ENCODE data around the gene HECW1.

GRCh38 chr7:43568529-43568928, 456.1 kb downstream of the HECW1 start:
- TF ChIP-seq, protein P1, sequence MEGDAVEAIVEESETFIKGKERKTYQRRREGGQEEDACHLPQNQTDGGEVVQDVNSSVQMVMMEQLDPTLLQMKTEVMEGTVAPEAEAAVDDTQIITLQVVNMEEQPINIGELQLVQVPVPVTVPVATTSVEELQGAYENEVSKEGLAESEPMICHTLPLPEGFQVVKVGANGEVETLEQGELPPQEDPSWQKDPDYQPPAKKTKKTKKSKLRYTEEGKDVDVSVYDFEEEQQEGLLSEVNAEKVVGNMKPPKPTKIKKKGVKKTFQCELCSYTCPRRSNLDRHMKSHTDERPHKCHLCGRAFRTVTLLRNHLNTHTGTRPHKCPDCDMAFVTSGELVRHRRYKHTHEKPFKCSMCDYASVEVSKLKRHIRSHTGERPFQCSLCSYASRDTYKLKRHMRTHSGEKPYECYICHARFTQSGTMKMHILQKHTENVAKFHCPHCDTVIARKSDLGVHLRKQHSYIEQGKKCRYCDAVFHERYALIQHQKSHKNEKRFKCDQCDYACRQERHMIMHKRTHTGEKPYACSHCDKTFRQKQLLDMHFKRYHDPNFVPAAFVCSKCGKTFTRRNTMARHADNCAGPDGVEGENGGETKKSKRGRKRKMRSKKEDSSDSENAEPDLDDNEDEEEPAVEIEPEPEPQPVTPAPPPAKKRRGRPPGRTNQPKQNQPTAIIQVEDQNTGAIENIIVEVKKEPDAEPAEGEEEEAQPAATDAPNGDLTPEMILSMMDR (IDR thresholded peaks at IDR 0.05) = no peak
- no peak for TF ChIP-seq POLR2A (IDR thresholded peaks at IDR 0.05)

Data from breast epithelium (tissue), 3 donors.